HS-27A (cell line): ENCODE results near the gene CAMSAP1.

ENCODE experiments used
- DNase-seq: peaks from one replicate; pipeline ENCODE4 v3.0.0-alpha.2; 2012; ENCODE audit warnings: low read depth, missing footprints

The CAMSAP1 gene

GRCh38 chr9:135939351-135940265 lies 32.3 kb upstream of the CAMSAP1 start:
- DNase-seq: no peak

GRCh38 chr9:135937521-135938489 lies 30.5 kb upstream of the CAMSAP1 start:
- DNase-seq: no peak

- no peak for DNase-seq
Observed at GRCh38 chr9:135933114-135933513, 25.8 kb upstream of the CAMSAP1 start.

- DNase-seq: no peak
Observed at GRCh38 chr9:135932656-135933055, 25.3 kb upstream of the CAMSAP1 start.

GRCh38 chr9:135931349-135931820 lies 24.0 kb upstream of the CAMSAP1 start:
- DNase-seq: no peak

- DNase-seq: no peak
Observed at GRCh38 chr9:135930446-135931345, 23.4 kb upstream of the CAMSAP1 start.

GRCh38 chr9:135929656-135930445 lies 22.5 kb upstream of the CAMSAP1 start:
- DNase-seq: no peak

GRCh38 chr9:135928731-135929655 lies 21.6 kb upstream of the CAMSAP1 start:
- no peak for DNase-seq

GRCh38 chr9:135928074-135928730 lies 20.9 kb upstream of the CAMSAP1 start:
- DNase-seq: no peak

GRCh38 chr9:135927195-135928013 lies 20.1 kb upstream of the CAMSAP1 start:
- no peak for DNase-seq

- peak; percentile 50 for DNase-seq
Observed at GRCh38 chr9:135926402-135927194, 19.3 kb upstream of the CAMSAP1 start.

- DNase-seq: no peak
Observed at GRCh38 chr9:135925496-135926133, 18.3 kb upstream of the CAMSAP1 start.

GRCh38 chr9:135924628-135925338 lies 17.4 kb upstream of the CAMSAP1 start:
- no peak for DNase-seq

- DNase-seq: no peak
Observed at GRCh38 chr9:135923508-135923907, 16.2 kb upstream of the CAMSAP1 start.

- no peak for DNase-seq
Observed at GRCh38 chr9:135921749-135922310, 14.5 kb upstream of the CAMSAP1 start.
